HG03135 (cell line): ENCODE measurements around the gene MYL11.
A peak's percentile ranks its signal among the peaks of the same experiment; 100 is the strongest.

Source experiments
- ATAC-seq: cut with Tn5 transposase; IDR thresholded peaks from one replicate; pipeline ENCODE4 v1.9.1; 2021; ENCODE audit warnings: mild to moderate bottlenecking, moderate library complexity; ENCODE audit not compliant: unreplicated experiment

MYL11 gene

GRCh38 chr16:30353438-30354129 lies 21.0 kb upstream of the MYL11 start:
- no peak for ATAC-seq

DNA sequence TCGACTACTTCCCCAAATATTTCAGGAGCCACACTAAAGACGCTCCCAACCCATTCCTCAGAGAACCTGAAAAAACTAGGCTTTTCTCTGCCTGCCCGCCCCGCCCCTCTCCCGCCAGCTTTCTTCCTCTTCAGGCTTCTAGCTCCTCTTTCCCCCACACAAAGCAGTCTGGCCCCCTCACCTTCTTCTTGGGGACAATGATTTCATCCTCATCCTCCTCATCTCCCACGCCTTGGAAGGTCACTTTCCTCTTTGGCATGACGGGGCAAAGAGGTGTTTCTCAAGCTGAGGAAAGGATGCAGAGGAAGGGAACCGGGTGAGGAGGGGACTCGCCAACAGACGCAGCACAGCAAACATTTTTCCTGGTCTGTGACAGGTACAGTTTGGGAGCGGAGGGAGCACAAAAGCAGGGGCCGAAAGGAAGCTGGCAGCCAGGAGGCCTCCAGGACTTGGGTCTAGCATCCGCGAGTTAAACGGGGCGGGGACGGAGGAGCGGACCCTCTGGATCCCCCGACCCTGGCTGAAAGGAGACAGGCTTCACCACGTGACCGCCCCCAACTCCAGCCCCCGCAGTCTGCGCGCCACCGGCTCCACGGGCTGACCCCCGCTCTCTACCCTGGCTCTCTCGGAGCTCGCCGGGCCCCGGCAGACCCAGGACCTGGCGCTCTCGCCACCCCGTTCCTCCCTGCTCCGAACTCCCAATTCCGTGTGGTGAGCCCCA lies 20.0 kb upstream of the MYL11 start:
- ATAC-seq: peak; percentile 9

DNA sequence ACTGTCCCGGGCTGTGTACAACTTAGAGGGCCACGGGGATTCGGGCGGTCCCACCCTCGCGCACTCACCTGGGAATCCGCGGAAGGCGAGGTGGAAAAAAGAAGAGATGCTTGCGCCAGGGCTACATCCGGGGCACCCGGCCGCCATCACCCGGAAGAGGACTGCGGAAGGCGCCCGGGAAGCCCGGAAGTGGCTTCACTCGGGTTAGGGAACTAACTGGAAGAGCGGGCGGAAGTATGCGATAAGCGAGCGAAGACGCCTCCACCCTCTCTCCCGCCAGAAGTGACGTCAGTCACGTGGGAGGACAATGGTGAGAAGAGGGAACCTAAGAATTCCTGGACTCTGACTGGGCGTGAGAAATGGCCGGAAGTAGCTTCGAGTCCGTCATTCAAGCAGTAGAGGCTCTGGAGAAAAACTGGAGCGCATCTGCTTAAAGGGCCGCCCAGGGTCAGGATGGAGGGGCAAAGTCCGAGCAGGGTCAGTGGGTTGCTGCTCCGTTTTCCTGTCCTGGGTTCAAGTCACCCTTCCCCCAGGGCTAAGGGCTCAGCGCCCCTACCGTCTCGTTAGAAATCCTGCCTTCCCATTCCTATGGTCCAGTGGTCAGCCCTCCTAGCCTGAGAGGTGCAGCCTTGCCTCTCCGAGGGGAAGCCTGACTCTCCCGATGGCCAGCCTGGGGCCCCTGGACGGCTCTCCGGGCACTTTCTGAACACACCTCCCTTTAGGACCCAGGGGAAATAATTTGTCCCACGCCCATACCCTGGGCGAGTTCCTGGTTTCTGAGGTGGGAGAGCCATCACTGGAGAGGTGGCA lies 19.3 kb upstream of the MYL11 start, which contains the start of gene CD2BP2:
CD2BP2 (minus strand) TSS at position 165 of the 810 bp plus-strand sequence. CDS start 627 bp downstream, outside the sequence.
- ATAC-seq: peak; percentile 50

DNA sequence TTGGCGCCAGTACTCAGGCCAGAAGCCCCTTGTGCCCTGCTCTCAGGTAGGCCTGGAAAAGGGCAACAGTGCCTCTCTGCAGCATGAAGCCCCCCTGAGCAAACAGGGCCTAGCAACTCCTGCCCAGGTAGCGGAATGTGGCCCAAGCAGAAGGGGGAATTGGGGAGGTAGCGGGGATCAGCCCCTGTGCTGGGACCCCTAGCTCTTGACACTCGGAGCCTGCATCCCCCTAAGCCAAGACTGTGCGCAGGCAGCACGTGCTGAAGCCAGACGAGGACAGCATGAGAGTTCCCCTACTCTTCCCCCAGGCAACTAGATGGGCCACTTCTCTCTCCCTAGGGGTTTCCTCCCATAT lies 18.7 kb upstream of the MYL11 start:
- no peak for ATAC-seq

GRCh38 chr16:30356401-30357084 lies 18.1 kb upstream of the MYL11 start:
- no peak for ATAC-seq

GRCh38 chr16:30357085-30357714 lies 17.4 kb upstream of the MYL11 start:
- no peak for ATAC-seq

DNA sequence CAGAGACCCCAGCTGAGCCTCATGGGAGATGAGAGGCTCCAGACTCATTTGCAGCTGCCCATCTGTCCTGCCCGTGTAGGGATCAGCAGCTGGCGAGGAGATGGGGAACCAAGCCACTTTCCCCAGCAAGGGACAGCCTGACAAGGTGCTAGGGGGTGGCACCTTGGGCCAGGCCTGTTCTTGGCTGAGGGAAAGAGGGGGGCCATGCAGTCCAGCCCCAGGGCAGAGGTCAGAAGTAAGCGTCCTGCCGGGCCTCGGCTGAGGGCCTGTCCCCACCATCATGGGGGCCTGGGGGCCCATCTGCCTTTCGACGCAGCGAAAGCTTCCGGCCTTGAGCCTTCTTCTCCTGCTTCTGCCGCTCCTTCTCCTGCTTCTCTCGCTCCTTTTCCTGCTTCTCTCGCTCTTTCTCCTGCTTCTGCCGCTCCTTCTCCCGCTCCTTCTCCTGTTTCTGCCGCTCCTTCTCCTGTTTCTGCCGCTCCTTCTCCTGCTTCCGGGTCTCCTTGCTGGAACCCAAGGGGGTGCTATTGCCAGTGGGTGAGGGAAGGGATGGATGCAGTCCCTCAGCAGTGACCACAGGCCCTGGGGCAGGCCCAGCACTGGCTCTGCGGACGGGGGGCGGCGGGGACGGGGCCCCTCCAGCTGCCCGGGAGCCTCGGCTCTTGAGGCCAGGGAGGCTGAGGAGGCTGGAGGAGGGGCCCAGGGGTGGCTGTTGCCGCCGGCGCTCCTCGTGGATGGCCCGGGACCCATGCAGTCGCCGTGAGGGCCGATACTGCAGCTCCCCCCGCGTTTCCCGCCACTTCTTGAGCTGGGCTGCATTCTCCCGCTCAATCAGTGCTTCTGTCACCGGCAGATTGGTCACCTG lies 16.7 kb upstream of the MYL11 start:
- ATAC-seq: no peak

- ATAC-seq: no peak
Measured at GRCh38 chr16:30358577-30358936, 16.0 kb upstream of the MYL11 start.

DNA sequence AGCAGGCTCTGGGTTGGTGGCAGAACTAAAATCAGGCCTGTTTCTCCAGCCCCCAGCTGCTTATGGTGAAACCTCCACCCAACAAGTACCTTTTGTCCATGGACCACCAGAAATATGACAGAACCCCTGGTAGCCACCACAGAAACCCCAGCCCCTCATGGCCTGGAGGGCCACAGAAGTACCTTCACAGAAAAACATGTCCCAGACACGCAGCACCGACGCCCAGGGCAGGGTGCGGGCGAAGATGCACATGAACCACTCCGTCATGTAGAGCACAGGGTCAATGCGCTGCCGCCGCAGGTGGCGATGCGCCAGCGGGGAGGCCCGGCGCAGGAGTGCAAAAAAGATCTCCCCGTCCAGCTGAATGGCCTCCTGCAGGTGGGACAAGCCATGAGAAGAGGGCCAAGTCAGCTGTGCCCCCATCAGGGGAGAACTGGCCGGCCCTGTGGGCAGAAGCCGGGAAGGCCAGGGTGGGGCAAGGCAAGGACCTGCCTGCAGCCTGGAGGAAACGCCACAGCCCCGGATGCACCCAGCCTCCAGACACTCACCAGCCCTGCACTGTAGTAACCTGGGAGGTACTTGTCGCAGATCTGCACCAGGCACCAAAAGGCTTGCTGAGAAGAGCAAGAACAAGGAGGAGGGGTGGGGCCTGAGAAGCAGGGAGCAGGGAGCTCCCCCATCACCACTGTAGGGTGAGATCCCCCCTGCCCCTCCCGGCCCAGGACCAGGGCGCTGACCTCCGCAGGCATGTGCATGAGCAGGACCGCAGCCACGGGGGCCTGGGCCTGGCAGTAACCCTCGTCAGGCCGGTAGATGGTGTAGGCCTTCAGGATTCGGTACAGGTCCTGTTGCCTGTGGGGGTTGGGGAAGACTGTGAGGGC lies 15.4 kb upstream of the MYL11 start:
- no peak for ATAC-seq

GRCh38 chr16:30359871-30360170 lies 14.8 kb upstream of the MYL11 start:
- no peak for ATAC-seq

DNA sequence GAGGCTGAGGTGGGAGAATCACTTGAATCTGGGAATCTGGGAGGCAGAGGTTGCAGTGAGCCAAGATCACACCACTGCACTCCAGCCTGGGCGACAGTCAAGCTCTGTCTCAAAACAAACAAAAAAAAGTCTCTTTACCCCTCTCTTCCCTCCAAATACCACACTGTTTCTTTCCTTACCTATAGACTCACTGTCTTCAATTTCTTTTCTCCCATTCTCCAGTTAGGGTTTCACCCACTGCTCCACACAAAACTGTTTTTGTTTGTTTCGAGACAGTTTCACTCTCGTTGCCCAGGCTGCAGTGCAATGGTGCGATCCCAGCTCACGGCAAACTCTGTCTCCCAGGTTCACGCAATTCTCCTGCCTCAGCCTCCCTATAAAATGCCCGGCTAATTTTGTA lies 13.4 kb upstream of the MYL11 start:
- ATAC-seq: no peak

- no peak for ATAC-seq
Measured at GRCh38 chr16:30365200-30365599, 9.4 kb upstream of the MYL11 start.

DNA sequence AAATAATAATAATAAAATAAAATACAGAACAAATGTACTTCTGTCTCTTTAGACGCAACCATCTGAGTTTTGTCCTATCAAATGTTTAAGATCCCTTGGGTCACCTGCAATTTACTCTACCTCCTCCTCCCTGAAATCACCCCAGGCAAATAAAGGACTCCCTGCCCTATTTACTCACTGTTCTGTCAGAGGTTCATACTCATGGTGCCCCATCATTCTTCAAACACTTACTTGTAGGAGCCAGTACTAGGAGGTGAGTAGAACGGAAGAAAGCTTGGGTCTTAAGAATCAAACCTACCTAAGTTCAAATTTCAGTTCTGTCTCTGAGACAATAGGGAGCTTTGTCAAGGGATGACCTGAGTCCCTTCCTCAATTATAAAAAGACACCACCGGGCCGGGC lies 8.1 kb upstream of the MYL11 start:
- ATAC-seq: no peak

DNA sequence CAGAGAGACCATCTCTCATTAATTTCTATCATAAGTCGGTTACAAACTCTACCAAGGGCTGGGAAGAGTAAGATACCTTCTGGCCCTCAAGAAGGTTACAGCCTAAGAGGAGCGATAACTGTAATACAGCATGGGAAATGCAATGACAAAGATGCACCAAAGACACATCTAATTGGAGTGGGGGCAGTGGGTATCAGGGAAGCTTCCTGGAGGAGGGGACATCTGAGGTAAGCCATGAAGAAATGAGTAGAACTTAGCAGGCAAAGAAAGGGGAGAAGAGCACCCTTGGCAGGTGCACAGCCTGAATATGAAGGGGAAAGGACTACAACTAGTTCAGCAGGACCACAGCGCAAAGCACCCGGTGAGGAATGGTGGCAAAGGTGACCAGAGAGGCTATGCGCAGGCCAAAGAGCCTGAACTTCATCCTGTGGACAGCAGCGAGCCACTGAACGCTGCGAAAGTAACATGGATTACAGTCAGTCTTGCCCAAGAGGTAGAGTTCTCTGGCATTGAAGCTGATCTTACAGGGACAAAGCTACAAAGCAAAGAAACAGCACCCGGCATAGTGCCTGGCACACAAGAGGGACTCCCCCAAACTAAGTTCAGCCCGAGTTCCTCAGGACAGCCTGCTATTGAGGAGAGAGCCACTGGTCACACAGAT lies 7.1 kb upstream of the MYL11 start:
- no peak for ATAC-seq

DNA sequence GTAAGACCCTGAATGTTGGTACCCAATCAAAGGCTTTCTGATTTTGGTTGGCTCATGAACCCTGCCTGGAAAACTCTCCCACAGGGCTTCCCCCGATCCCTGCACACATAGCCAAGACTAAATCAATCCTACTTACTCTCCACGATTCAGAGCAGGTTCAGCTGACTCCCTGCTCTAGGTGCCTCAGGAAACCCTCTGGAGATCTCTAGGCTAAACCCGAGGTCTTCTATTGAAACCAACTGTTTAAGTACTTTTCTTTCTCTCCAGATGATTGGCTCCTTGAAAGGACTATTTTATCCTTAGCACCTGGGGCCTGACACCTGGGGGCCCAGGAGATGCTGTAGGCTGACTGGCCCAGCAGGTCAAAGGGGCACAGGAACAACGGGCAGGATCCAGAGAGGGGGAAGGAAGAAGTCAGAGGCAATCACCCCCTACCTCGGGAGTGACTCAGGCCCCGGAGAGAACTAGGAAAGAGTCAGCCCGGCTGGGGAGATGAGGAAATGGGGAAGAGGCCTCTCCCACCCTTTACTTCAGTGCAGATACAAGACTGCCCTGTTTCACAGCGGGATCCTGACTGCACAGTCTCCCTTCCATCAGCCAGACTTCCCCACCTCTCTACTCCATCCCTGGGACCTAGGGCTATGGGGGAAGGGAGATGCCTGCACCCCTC lies 6.3 kb upstream of the MYL11 start:
- ATAC-seq: no peak

DNA sequence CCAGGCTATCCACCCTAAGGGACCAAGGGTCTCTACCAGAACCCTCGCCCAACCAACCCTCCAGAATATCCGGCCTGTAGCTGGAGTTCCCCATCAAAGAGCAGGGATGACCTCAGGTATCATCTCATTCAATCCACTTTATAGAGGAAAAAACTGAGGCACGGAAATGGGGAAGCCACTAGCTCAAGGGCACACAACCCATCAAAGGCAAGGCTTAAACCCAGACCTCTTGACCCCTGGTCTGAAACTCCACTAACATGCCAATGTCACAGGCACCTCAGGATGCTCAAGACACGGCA lies 5.9 kb upstream of the MYL11 start:
- no peak for ATAC-seq

DNA sequence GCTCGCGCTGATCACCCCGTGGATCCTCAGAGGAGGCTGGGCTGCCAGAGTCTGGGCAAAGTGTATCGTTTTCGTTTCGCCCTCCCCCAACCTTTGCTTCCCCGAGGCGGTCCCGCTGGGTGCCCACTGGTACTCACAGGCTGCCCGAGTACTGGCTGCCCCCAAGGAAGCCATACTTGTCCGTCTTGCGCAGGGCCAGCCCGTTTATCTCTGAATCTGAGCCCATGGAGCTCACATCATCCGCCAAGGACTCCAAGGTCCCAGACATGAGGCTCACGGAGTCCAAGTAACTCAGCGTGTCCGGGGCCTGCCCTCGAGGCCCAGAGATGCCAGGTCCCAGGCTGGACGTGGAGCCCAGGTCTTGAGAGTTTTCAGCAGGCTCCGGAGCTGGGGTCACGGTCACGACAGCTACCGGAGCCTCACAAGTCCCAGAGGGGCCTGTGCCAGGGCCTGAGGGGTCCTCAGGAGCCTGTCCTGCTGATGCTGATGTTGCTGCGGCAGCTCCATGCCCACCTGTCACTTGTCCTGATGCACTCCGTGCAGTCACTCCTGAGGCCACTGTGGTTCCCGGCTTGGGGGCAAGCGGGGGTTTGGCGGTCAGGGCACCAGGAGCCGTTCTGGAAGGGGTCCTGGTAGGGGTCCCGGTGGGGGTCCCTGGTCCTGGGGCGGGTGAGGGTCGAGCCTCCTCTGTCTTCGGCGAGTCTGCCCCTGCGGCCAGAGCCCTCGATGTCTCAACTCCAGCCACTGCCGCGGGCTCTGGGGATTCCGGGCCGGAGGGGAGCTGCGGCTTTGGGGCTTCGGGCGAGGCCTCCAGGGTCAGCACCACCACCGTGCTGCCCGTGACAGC lies 5.3 kb upstream of the MYL11 start:
- no peak for ATAC-seq
